ENCODE results near the gene ALKBH8. TPM values are rescaled to one million over a fixed set of nuclear protein-coding genes. Genes with fewer than 3 reads are reported as not detected.

The ALKBH8 gene
- total RNA-seq, 1 experiment from 2014 or later, result 7.3 TPM

Other genes starting within 250 kb of the ALKBH8 start
- gene CWF19L2, start 107.9 kb downstream of the ALKBH8 start, total RNA-seq (2014; rRNA removed; shearing (Covaris generic)), result 5.5 and 8.0 TPM in 2 replicates
- gene ELMOD1, start 25.4 kb upstream of the ALKBH8 start, total RNA-seq (2014; rRNA removed; shearing (Covaris generic)), result 0.05 TPM in 1 of 2 replicates, not detected in the other
- gene SLN, start 146.3 kb upstream of the ALKBH8 start, total RNA-seq (2014; rRNA removed; shearing (Covaris generic)), result not detected in 2 replicates

Measured in A172 (cell line).